ENCODE results near the gene LGALS9C. TPM values are rescaled to one million over a fixed set of nuclear protein-coding genes. Genes with fewer than 3 reads are reported as not detected.
"Not testable (repeated sequence)": the region's sequence is repeated elsewhere in the genome, so short reads cannot be mapped to it uniquely, and the experiment has no call there.

The LGALS9C gene
- total RNA-seq, 1 donor from 2014 or later: not detected

DNA sequence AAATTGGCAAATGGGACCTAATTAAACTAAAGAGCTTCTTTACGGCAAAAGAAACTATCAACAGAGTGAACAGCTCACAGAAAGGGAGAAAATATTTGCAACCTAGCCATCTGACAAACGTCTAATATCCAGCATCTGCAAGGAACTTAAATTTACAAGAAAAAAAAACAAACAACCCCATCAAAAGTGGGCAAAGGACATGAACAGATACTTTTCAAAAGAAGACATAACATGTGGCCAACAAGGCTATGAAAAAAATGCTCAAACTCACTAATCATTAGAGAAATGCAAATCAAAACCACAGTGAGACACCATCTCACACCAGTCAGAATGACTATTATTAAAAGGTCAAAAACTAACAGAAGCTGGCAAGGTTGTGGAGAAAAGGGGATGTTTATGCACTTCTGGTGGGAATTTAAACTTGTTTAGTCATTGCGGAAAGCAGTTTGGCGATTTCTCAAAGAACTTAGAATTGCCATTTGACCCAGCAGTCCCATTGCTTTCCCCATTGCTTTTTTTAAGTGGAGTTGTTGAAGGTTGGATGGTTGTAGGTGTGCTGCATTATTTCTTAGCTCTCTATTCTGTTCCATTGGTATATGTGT is 52.4 kb downstream of the LGALS9C start:
- not testable (repeated sequence) for DNase-seq (ENCODE audit: low read depth, low spot score)

- DNase-seq (ENCODE audit: low read depth, low spot score): not testable (repeated sequence)
Observed at GRCh38 chr17:18530405-18530804, 53.8 kb downstream of the LGALS9C start.

- not testable (repeated sequence) for DNase-seq (ENCODE audit: low read depth, low spot score)
Observed at GRCh38 chr17:18542234-18542633, 65.6 kb downstream of the LGALS9C start.

DNA sequence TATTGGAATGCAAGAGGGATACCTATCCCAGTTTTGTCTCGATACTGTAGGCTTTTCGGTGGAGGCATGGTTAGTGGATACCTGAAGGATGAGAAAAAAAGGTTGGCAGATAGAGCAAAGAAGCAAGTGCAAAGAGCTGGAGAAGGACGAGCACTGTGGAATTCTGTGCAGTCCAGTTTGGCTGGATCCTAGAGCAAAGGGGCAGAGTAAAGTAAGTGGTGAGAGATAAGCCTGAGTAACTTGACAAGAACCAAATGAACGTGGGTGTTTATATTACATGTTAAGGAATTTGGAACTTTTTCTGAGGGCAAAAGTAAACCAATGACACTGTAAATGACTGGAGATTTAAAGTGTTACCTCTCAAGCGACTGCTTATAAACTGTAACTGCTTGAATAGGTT is 66.3 kb downstream of the LGALS9C start:
- not testable (repeated sequence) for DNase-seq (ENCODE audit: low read depth, low spot score)

Other genes starting within 250 kb of the LGALS9C start
- 515 and 631 TPM in 2 replicates for gene FLII, start 218.1 kb upstream of the LGALS9C start, total RNA-seq
- gene MIEF2, start 216.1 kb upstream of the LGALS9C start, total RNA-seq: 10.6 and 16.7 TPM in 2 replicates
- 21.6 and 26.6 TPM in 2 replicates for gene TOP3A, start 161.8 kb upstream of the LGALS9C start, total RNA-seq
- 17.8 and 20.0 TPM in 2 replicates for gene SMCR8, start 161.5 kb upstream of the LGALS9C start, total RNA-seq
- gene SHMT1, start 113.2 kb upstream of the LGALS9C start, total RNA-seq: 15.4 and 20.4 TPM in 2 replicates
- not detected in 2 replicates for gene EVPLL, start 99.0 kb upstream of the LGALS9C start, total RNA-seq
- gene TBC1D28, start 167.6 kb downstream of the LGALS9C start, total RNA-seq: not detected in 2 replicates
- 3.5 and 3.9 TPM in 2 replicates for gene FOXO3B, start 205.5 kb downstream of the LGALS9C start, total RNA-seq

Measured in pulmonary artery endothelial cell (primary cell).